Ovary (tissue), 9 donors: ENCODE measurements around the gene CXCL17. TPM values are rescaled to one million over a fixed set of nuclear protein-coding genes. Genes with fewer than 3 reads are reported as not detected.

Experiments
- DNase-seq, 5 donors: peaks; one replicate each; pipeline ENCODE4 v3.0.0-alpha.2; 2019 to 2020
- H3K27ac ChIP-seq, 2 donors: fragments of 200-600 bp; one replicate each; pipeline versions ENCODE4 v1.5.1 to v1.8.0; 2019 to 2022
- H3K27me3 ChIP-seq: fragments of 200-600 bp; one replicate; pipeline ENCODE4 v1.8.0; 2022
- H3K36me3 ChIP-seq: fragments of 200-600 bp; sonication (generic); one replicate; pipeline ENCODE4 v1.5.1; 2019
- H3K4me1 ChIP-seq: one replicate; pipeline ENCODE4 v1.8.1; 2013; ENCODE audit warnings: mild to moderate bottlenecking, moderate library complexity; ENCODE audit not compliant: insufficient read depth
- H3K4me3 ChIP-seq: fragments of 200-600 bp; sonication (generic); one replicate; pipeline ENCODE4 v1.5.1; 2017
- H3K9me3 ChIP-seq, 2 donors: fragments of 200-600 bp in 1 of 2; sonication (generic) in 1 of 2; one replicate each; pipeline versions ENCODE4 v1.5.1 to v1.8.1; 2013 to 2019; ENCODE audit warnings: mild to moderate bottlenecking in 1 of 2, moderate library complexity in 1 of 2
- CTCF ChIP-seq, 3 donors: fragments of 450-650 bp in 2 of 3; fragments of 200-600 bp in 1 of 3; IDR thresholded peaks; one replicate each; pipeline versions ENCODE4 v1.5.1 to v1.8.0; 2016 to 2022; ENCODE audit warnings: antibody characterized with exemption in 3 of 3, mild to moderate bottlenecking in 1 of 3
- EP300 ChIP-seq: sonication (generic); formaldehyde crosslinking; IDR thresholded peaks from one replicate; pipeline ENCODE4 v1.6.1; 2017; ENCODE audit warnings: antibody characterized with exemption
- POLR2A ChIP-seq: fragments of 450-650 bp; IDR thresholded peaks from one replicate; pipeline ENCODE4 v1.6.1; 2017; ENCODE audit warnings: antibody characterized with exemption, mild to moderate bottlenecking, moderate library complexity
- WGBS, 3 donors: extraction: QIAGEN DNeasy Blood & Tissue Kit in 1 of 3; methylation state at CpG; one replicate each; pipeline versions ENCODE4 v1.1.5 to v1.1.7; 2013 to 2017; 5-methylcytosine and 5-hydroxymethylcytosine counted together
- intact Hi-C, 4 donors: fragments of 100-400 bp; cut with DNase I; formaldehyde crosslinking; loops; one replicate each; pipeline versions ENCODE4 v1.11.0 to v1.15.1; 2022 to 2023
- polyA plus RNA-seq, 2 donors: library from polyadenylated mRNA; stranded (reverse); fragments of 200-250 nt in 1 of 2; fragments of 350-450 nt in 1 of 2; fragmentation: Illumina TruSeq in 1 of 2; extraction: RNeasy Lipid Tissue Mini Kit (QIAGEN cat#74804) in 1 of 2; gene quantifications; one replicate each; pipeline ENCODE4 v1.2.3, GENCODE V29; 2013 to 2014
- total RNA-seq, 7 donors: library from RNA; depleted of rRNA in 2 of 7; stranded (reverse); fragments of >200 nt in 2 of 7; fragmentation: NEBNext Ultra II Directional in 3 of 7; extraction: Animal tissue kit (Norgen Biotek cat#: 25700) in 3 of 7; gene quantifications; one replicate each; pipeline versions ENCODE4 v1.1.0 to v1.2.4, GENCODE V29; 2016 to 2023
- donor health status: DM: no; HTN: no; CAD: no; lungs with moderate emphysema.
- donor health status: DM: no; HTN: no; CAD: no.
- donor health status: Bipolar disorder and iron deficiency.
- donor health status: DM: yes; HTN: yes; CAD: no.
- donor health status: DM: no; HTN: no; CAD: no.
- donor health status: DM: yes; HTN: yes; CAD: no.

CXCL17 gene
- total and polyA plus RNA-seq, 9 donors = 0.32 to 0.46 TPM; not detected in 7

GRCh38 chr19:42477117-42477516, 34.4 kb upstream of the CXCL17 start:
- Histone ChIP-seq H3K4me1 (no peaks in the 10 kb centered on the region), H3K9me3 (no peaks in the 10 kb centered on the region), H3K27ac (no peak overlapping the region), H3K27me3 (no peaks in the 10 kb centered on the region), H3K36me3 (no peaks in the 10 kb centered on the region), H3K4me3 (no peak overlapping the region)
- no peak for DNase-seq
- intact Hi-C loops = no loop called here
- TF ChIP-seq EP300 (no peak), POLR2A (no peak), CTCF (IDR thresholded peaks at IDR 0.05) (no peak)
- 91 to 100% (median 97%) methylated on average over 2 of the region's 2 CpGs for WGBS, 3 donors

GRCh38 chr19:42475366-42475765, 32.6 kb upstream of the CXCL17 start:
- Histone ChIP-seq H3K4me1 (no peaks in the 10 kb centered on the region), H3K27me3 (no peaks in the 10 kb centered on the region), H3K27ac (no peak overlapping the region), H3K36me3 (no peaks in the 10 kb centered on the region), H3K9me3 (no peaks in the 10 kb centered on the region), H3K4me3 (no peak overlapping the region)
- WGBS, 3 donors = 64 to 69% (median 65%) methylated on average over 4 of the region's 4 CpGs
- DNase-seq = no peak
- TF ChIP-seq POLR2A = no peak
- no peak for TF ChIP-seq CTCF (IDR thresholded peaks at IDR 0.05)
- no peak for TF ChIP-seq EP300
- intact Hi-C loops = no loop called here

GRCh38 chr19:42474743-42475142, 32.0 kb upstream of the CXCL17 start:
- Histone ChIP-seq H3K9me3 (no peaks in the 10 kb centered on the region), H3K4me1 (no peaks in the 10 kb centered on the region), H3K4me3 (no peak overlapping the region), H3K27me3 (no peaks in the 10 kb centered on the region), H3K36me3 (no peaks in the 10 kb centered on the region), H3K27ac (no peak overlapping the region)
- TF ChIP-seq CTCF (IDR thresholded peaks at IDR 0.05) = no peak
- no peak for TF ChIP-seq POLR2A
- TF ChIP-seq EP300 = no peak
- intact Hi-C loops = no loop called here
- WGBS, 3 donors = 62 to 68% (median 67%) methylated on average over 4 of the region's 4 CpGs
- no peak for DNase-seq

- WGBS, 3 donors = 37 to 46% (median 40%) methylated on average over 6 of the region's 6 CpGs
- H3K4me1 ChIP-seq = no peaks in the 10 kb centered on the region
- H3K4me3 ChIP-seq = no peak overlapping the region
- intact Hi-C loops = no loop called here
- DNase-seq = no peak
- no peak overlapping the region for H3K27ac ChIP-seq
- TF ChIP-seq EP300 = no peak
- TF ChIP-seq POLR2A = no peak
- no peak for TF ChIP-seq CTCF (IDR thresholded peaks at IDR 0.05)
- H3K9me3 ChIP-seq = no peaks in the 10 kb centered on the region
- no peaks in the 10 kb centered on the region for H3K36me3 ChIP-seq
- H3K27me3 ChIP-seq = no peaks in the 10 kb centered on the region
Measured at GRCh38 chr19:42473686-42474085, 30.9 kb upstream of the CXCL17 start.
